ENCODE results near the gene NXPH2. TPM values are rescaled to one million over a fixed set of nuclear protein-coding genes. Genes with fewer than 3 reads are reported as not detected.

The NXPH2 gene
- total RNA-seq, 1 experiment from 2014 or later: 1.8 TPM

DNA sequence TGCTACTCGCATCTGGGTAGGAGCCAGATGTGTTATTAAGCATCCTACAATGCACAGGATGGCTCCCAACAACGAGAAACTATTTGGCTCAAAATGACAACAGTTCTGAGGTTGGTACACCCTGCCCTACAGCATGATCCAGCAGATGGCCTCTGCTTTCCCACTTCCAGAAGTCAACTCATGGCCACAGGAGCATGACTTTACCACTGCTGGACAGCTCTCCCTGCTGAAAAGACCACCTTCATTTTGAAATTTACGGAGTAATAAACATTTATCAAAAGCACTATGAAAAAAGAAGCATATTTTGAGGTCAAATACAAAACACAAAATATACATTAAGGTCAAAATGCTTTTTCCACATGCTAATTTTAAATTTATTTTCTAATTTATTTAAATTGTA, 13.7 kb downstream of the NXPH2 start:
- WGBS (ENCODE audit: extremely low coverage, insufficient read length, low lambda C conversion rate): no CpG with 5 or more reads among the region's 3 CpGs

More for the DNA sequence above, 13.7 kb downstream of the NXPH2 start:
- no peak overlapping the region for H4K5ac ChIP-seq (ENCODE audit: insufficient read length, low read depth, low read length)
- no peak overlapping the region for H2AFZ ChIP-seq (ENCODE audit: low read length)
- peaks cover 12 to 24% of the 10 kb centered on the region in 2 experiments for H3K4me1 Mint-ChIP-seq
- H3K27ac ChIP-seq (ENCODE audit: insufficient read length, low read depth, low read length): no peak overlapping the region
- peaks cover 8% of the 10 kb centered on the region; the same call in 1 of the 2 replicates for H3K4me1 ChIP-seq (ENCODE audit: insufficient read depth, low read length)
- no peaks in the 10 kb centered on the region for H3K9me3 ChIP-seq (ENCODE audit: control insufficient read depth, low read depth, low read length)
- no peak overlapping the region for H4K91ac ChIP-seq (ENCODE audit: insufficient read length, low read depth, low read length)
- no peak overlapping the region for H2BK120ac ChIP-seq (ENCODE audit: low read depth, low read length, poor library complexity, severe bottlenecking)
- H3K9me3 Mint-ChIP-seq: no peaks in the 10 kb centered on the region
- no peak overlapping the region for H2BK12ac ChIP-seq (ENCODE audit: insufficient read length, low read depth, low read length)
- no peaks in the 10 kb centered on the region for H3K79me2 ChIP-seq (ENCODE audit: insufficient read depth, low read length)
- H3K14ac ChIP-seq (ENCODE audit: insufficient read depth, low read length): no peak overlapping the region
- H3K56ac ChIP-seq (ENCODE audit: insufficient read length, low read depth, low read length): no peak overlapping the region
- H3K4ac ChIP-seq (ENCODE audit: low read depth, low read length): no peak overlapping the region
- no peaks in the 10 kb centered on the region for H3K27me3 Mint-ChIP-seq (ENCODE audit: low read depth)
- H3K18ac ChIP-seq (ENCODE audit: insufficient read length, low read depth, low read length): no peak overlapping the region
- no peak overlapping the region for H2BK15ac ChIP-seq (ENCODE audit: low read depth, low read length)
- H3K23ac ChIP-seq (ENCODE audit: insufficient read length, low read depth, low read length): no peak overlapping the region
- H4K8ac ChIP-seq (replicated peaks; ENCODE audit: insufficient read length, low read depth, low read length): no peak overlapping the region
- H3K9ac ChIP-seq (ENCODE audit: extremely low read depth, insufficient read length, low read length): no peak overlapping the region
- H3K79me1 ChIP-seq (ENCODE audit: insufficient read depth, low read depth, low read length, poor library complexity, severe bottlenecking): no peaks in the 10 kb centered on the region
- H3K27ac Mint-ChIP-seq: no peak overlapping the region
- no peak overlapping the region for H3K4me2 ChIP-seq (ENCODE audit: insufficient read depth, insufficient read length, low read length)
- no peak overlapping the region for H3T11ph ChIP-seq (ENCODE audit: low read length)
- no peaks in the 10 kb centered on the region for H3K27me3 ChIP-seq (ENCODE audit: insufficient read depth, low read length)
- no peak overlapping the region for H2AK5ac ChIP-seq (ENCODE audit: insufficient read length, low read length)
- TF ChIP-seq, protein P1, sequence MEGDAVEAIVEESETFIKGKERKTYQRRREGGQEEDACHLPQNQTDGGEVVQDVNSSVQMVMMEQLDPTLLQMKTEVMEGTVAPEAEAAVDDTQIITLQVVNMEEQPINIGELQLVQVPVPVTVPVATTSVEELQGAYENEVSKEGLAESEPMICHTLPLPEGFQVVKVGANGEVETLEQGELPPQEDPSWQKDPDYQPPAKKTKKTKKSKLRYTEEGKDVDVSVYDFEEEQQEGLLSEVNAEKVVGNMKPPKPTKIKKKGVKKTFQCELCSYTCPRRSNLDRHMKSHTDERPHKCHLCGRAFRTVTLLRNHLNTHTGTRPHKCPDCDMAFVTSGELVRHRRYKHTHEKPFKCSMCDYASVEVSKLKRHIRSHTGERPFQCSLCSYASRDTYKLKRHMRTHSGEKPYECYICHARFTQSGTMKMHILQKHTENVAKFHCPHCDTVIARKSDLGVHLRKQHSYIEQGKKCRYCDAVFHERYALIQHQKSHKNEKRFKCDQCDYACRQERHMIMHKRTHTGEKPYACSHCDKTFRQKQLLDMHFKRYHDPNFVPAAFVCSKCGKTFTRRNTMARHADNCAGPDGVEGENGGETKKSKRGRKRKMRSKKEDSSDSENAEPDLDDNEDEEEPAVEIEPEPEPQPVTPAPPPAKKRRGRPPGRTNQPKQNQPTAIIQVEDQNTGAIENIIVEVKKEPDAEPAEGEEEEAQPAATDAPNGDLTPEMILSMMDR (conservative IDR thresholded peaks at IDR 0.05): no peak
- H3K36me3 Mint-ChIP-seq (ENCODE audit: insufficient read depth in 1 of 3, low read depth in 3 of 3): no peaks in the 10 kb centered on the region
- no peaks in the 10 kb centered on the region for H3K23me2 ChIP-seq (ENCODE audit: insufficient read length, low read depth, low read length, poor library complexity, severe bottlenecking)
- H2BK20ac ChIP-seq (ENCODE audit: low read depth, low read length, poor library complexity, severe bottlenecking): no peak overlapping the region
- H3K4me3 Mint-ChIP-seq: no peak overlapping the region
- DNase-seq: no peak
- no peak overlapping the region for H2BK5ac ChIP-seq (ENCODE audit: insufficient read length, low read length)
- no peaks in the 10 kb centered on the region for H4K20me1 ChIP-seq (ENCODE audit: control insufficient read depth, insufficient read depth, insufficient read length)
